Germinal center (tissue), 1 donor: ENCODE measurements around the gene USP15.

Experiments used
- DNase-seq: peaks from one replicate; pipeline ENCODE4 v3.0.0; 2012; ENCODE audit warnings: mixed read lengths, low spot score

The USP15 gene

GRCh38 chr12:62371661-62372060 lies 111.5 kb downstream of the USP15 start:
- DNase-seq: no peak

- DNase-seq: no peak
These were observed 111.9 kb downstream of the USP15 start for GRCh38 chr12:62372134-62372533.

GRCh38 chr12:62372825-62373224 lies 112.6 kb downstream of the USP15 start:
- no peak for DNase-seq

- no peak for DNase-seq
These were observed 115.4 kb downstream of the USP15 start for GRCh38 chr12:62375603-62376002.

- DNase-seq: no peak
These were observed 119.0 kb downstream of the USP15 start for GRCh38 chr12:62379026-62379722.

GRCh38 chr12:62379723-62380045 lies 119.5 kb downstream of the USP15 start:
- DNase-seq: no peak

- DNase-seq: no peak
These were observed 122.3 kb downstream of the USP15 start for GRCh38 chr12:62382526-62382925.

GRCh38 chr12:62396750-62397149 lies 136.5 kb downstream of the USP15 start:
- DNase-seq: no peak

GRCh38 chr12:62400135-62400534 lies 139.9 kb downstream of the USP15 start:
- DNase-seq: no peak

GRCh38 chr12:62401631-62402030 lies 141.4 kb downstream of the USP15 start:
- no peak for DNase-seq

GRCh38 chr12:62403031-62403430 lies 142.8 kb downstream of the USP15 start:
- DNase-seq: no peak

GRCh38 chr12:62407587-62407986 lies 147.4 kb downstream of the USP15 start:
- DNase-seq: no peak

- DNase-seq: no peak
These were observed 148.9 kb downstream of the USP15 start for GRCh38 chr12:62409068-62409467.

GRCh38 chr12:62414180-62414579 lies 154.0 kb downstream of the USP15 start:
- DNase-seq: no peak

GRCh38 chr12:62426089-62426488 lies 165.9 kb downstream of the USP15 start:
- no peak for DNase-seq

- no peak for DNase-seq
These were observed 169.3 kb downstream of the USP15 start for GRCh38 chr12:62429457-62429856.

GRCh38 chr12:62434494-62435302 lies 174.5 kb downstream of the USP15 start:
- DNase-seq: peak; percentile 20

- DNase-seq: peak; percentile 60
These were observed 175.3 kb downstream of the USP15 start for GRCh38 chr12:62435303-62436163.

- DNase-seq: peak; percentile 3
These were observed 175.9 kb downstream of the USP15 start for GRCh38 chr12:62436164-62436503.

GRCh38 chr12:62438098-62438692 lies 178.0 kb downstream of the USP15 start:
- peak; percentile 39 for DNase-seq

- DNase-seq: no peak
These were observed 186.7 kb downstream of the USP15 start for GRCh38 chr12:62446754-62447452.

GRCh38 chr12:62448436-62448835 lies 188.2 kb downstream of the USP15 start:
- DNase-seq: no peak
